HepG2 (cell line): ENCODE data around the gene NIPAL1. TPM values are rescaled to one million over a fixed set of nuclear protein-coding genes. Genes with fewer than 3 reads are reported as not detected.
A peak's percentile ranks its signal among the peaks of the same experiment; 100 is the strongest.

Source experiments
- FOXO1 ChIP-seq: sonication (generic); formaldehyde crosslinking; IDR thresholded peaks from 2 replicates; pipeline ENCODE4 v1.4.0; 2020; ENCODE audit warnings: missing genetic modification reagents
- ZFAT ChIP-seq: sonication (generic); formaldehyde crosslinking; conservative IDR thresholded peaks from 2 replicates; pipeline ENCODE4 v1.8.1; 2023; ENCODE audit warnings: missing genetic modification reagents, inconsistent platforms
- polyA plus RNA-seq, 8 experiments: library from polyadenylated mRNA; depleted of rRNA in 3 of 8; stranded (reverse) in 7 of 8; unstranded in 1 of 8; fragments of >200 nt; fragmentation: Illumina TruSeq in 4 of 8; extraction: Trizol in 4 of 8; gene quantifications; 2 replicates each; pipeline versions ENCODE4 v1.2.1 to v1.2.3, GENCODE V29; 2011 to 2016; ENCODE audit warnings: low read depth in 4 of 8, missing spikeins in 1 of 8, mixed read lengths in 1 of 8; ENCODE audit not compliant: insufficient read depth in 1 of 8
- total RNA-seq, 5 experiments: library from RNA; depleted of rRNA; stranded (reverse); fragments of >200 nt; fragmentation: Illumina TruSeq; extraction: Trizol; gene quantifications; 2 replicates each; pipeline ENCODE4 v1.2.3, GENCODE V29; 2016; ENCODE audit warnings: low read depth in 1 of 5
- TF ChIP-seq, protein P1 (sequence below): sonication (generic); formaldehyde crosslinking; IDR thresholded peaks from 2 replicates; pipeline ENCODE4 v1.4.0; 2020; ENCODE audit warnings: missing genetic modification reagents
- TF ChIP-seq, protein P2 (sequence below): sonication (generic); formaldehyde crosslinking; IDR thresholded peaks from 2 replicates; pipeline ENCODE4 v1.5.0; 2020; ENCODE audit warnings: missing genetic modification reagents, mild to moderate bottlenecking, borderline replicate concordance
- TF ChIP-seq, protein P3 (sequence below), 2 experiments: sonication (generic) in 1 of 2; formaldehyde crosslinking in 1 of 2; IDR thresholded peaks; 2 replicates each; pipeline versions ENCODE4 v1.6.1 to v1.9.0; 2014 to 2022; ENCODE audit warnings: antibody characterized with exemption in 1 of 2, borderline replicate concordance in 1 of 2, inconsistent platforms in 1 of 2, low read depth in 1 of 2, missing genetic modification reagents in 1 of 2
- TF ChIP-seq, protein P4 (sequence below): sonication (generic); formaldehyde crosslinking; IDR thresholded peaks from 2 replicates; pipeline ENCODE4 v1.5.1; 2020; ENCODE audit warnings: mild to moderate bottlenecking, missing genetic modification reagents, moderate library complexity
- TF ChIP-seq, protein P5 (sequence below), 2 experiments: IDR thresholded peaks; 2 replicates each; pipeline ENCODE4 v1.6.1; 2011 to 2012; ENCODE audit warnings: low read length in 2 of 2, borderline replicate concordance in 1 of 2, low read depth in 1 of 2, mild to moderate bottlenecking in 1 of 2, moderate library complexity in 1 of 2
- TF ChIP-seq, protein P6 (sequence below): sonication (generic); formaldehyde crosslinking; IDR thresholded peaks from 2 replicates; pipeline ENCODE4 v1.4.0; 2020; ENCODE audit warnings: missing genetic modification reagents

Gene NIPAL1
- total and polyA plus RNA-seq, 2 of the 13 experiments (the other 11 are each of a cell fraction or from before 2014, with no cell fraction given) = 1.4 to 3.4 TPM

DNA sequence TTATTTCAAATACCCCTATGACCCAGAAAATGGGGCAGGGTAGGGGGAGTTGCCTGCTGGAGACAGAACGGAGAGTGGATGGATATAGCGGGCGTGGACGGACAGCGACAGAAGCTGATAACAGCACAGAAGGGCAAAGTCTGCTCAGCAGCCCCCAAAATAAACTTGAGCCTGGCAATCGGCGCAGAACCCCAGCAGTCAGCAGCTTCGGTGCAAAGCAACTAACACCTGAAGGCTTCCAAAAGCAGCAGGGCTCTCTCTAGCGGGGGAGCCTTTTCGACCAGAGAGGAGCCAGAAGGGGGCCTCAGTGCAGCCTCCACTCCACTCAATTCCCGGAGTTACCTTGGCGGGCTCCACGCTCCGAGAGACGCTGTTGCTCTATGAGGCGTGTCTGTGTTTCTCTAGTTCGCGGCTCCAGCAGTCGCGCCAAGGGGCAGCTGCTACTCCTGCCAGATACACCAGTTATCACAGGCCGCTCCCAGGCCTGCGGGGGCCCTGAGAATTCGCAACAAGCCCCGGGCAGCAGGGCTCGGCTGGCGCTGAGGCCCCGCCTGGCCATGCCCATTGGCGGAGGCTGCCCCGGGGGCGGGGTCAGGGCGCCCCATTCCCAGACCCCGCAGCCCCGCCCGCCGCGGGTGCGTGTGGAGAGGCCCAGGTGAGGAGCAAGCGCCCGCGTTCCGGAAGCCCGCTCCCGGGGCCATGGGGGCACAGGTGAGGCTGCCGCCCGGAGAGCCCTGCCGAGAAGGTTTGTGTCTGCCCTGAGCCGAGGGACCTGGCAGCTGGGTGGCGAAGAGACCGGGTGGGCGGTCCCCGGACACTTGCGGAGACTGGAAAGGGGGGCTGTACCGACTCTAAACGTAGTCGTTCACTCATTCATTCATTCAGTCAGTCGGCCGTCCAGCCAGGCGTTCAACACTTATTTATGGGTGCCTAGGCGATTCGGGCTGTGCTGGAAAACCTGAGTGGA is at the start of gene NIPAL1, which contains the start of gene CNGA1 (continued):
- TF ChIP-seq, protein P1, sequence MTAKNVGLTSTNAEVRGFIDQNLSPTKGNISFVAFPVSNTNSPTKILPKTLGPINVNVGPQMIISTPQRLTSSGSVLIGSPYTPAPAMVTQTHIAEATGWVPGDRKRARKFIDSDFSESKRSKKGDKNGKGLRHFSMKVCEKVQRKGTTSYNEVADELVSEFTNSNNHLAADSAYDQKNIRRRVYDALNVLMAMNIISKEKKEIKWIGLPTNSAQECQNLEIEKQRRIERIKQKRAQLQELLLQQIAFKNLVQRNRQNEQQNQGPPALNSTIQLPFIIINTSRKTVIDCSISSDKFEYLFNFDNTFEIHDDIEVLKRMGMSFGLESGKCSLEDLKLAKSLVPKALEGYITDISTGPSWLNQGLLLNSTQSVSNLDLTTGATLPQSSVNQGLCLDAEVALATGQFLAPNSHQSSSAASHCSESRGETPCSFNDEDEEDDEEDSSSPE (CRISPR knock-in tag) = peak; percentile 50; the same call in 1 of the 2 replicates
- TF ChIP-seq, protein P2, sequence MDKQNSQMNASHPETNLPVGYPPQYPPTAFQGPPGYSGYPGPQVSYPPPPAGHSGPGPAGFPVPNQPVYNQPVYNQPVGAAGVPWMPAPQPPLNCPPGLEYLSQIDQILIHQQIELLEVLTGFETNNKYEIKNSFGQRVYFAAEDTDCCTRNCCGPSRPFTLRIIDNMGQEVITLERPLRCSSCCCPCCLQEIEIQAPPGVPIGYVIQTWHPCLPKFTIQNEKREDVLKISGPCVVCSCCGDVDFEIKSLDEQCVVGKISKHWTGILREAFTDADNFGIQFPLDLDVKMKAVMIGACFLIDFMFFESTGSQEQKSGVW (CRISPR knock-in tag) = no peak
- TF ChIP-seq, protein P3, sequence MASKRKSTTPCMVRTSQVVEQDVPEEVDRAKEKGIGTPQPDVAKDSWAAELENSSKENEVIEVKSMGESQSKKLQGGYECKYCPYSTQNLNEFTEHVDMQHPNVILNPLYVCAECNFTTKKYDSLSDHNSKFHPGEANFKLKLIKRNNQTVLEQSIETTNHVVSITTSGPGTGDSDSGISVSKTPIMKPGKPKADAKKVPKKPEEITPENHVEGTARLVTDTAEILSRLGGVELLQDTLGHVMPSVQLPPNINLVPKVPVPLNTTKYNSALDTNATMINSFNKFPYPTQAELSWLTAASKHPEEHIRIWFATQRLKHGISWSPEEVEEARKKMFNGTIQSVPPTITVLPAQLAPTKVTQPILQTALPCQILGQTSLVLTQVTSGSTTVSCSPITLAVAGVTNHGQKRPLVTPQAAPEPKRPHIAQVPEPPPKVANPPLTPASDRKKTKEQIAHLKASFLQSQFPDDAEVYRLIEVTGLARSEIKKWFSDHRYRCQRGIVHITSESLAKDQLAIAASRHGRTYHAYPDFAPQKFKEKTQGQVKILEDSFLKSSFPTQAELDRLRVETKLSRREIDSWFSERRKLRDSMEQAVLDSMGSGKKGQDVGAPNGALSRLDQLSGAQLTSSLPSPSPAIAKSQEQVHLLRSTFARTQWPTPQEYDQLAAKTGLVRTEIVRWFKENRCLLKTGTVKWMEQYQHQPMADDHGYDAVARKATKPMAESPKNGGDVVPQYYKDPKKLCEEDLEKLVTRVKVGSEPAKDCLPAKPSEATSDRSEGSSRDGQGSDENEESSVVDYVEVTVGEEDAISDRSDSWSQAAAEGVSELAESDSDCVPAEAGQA (IDR thresholded peaks at IDR 0.05; ENCODE audit: low read depth) = 0 out of 2 replicates have a peak, but pooled peaks have one; percentile 54
- TF ChIP-seq, protein P3 (CRISPR knock-in tag; IDR thresholded peaks at IDR 0.05; ENCODE audit: borderline replicate concordance) = no peak
- TF ChIP-seq, protein P4, sequence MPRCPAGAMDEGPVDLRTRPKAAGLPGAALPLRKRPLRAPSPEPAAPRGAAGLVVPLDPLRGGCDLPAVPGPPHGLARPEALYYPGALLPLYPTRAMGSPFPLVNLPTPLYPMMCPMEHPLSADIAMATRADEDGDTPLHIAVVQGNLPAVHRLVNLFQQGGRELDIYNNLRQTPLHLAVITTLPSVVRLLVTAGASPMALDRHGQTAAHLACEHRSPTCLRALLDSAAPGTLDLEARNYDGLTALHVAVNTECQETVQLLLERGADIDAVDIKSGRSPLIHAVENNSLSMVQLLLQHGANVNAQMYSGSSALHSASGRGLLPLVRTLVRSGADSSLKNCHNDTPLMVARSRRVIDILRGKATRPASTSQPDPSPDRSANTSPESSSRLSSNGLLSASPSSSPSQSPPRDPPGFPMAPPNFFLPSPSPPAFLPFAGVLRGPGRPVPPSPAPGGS = no peak; the same call in 1 of the 2 replicates
- TF ChIP-seq, protein P5, sequence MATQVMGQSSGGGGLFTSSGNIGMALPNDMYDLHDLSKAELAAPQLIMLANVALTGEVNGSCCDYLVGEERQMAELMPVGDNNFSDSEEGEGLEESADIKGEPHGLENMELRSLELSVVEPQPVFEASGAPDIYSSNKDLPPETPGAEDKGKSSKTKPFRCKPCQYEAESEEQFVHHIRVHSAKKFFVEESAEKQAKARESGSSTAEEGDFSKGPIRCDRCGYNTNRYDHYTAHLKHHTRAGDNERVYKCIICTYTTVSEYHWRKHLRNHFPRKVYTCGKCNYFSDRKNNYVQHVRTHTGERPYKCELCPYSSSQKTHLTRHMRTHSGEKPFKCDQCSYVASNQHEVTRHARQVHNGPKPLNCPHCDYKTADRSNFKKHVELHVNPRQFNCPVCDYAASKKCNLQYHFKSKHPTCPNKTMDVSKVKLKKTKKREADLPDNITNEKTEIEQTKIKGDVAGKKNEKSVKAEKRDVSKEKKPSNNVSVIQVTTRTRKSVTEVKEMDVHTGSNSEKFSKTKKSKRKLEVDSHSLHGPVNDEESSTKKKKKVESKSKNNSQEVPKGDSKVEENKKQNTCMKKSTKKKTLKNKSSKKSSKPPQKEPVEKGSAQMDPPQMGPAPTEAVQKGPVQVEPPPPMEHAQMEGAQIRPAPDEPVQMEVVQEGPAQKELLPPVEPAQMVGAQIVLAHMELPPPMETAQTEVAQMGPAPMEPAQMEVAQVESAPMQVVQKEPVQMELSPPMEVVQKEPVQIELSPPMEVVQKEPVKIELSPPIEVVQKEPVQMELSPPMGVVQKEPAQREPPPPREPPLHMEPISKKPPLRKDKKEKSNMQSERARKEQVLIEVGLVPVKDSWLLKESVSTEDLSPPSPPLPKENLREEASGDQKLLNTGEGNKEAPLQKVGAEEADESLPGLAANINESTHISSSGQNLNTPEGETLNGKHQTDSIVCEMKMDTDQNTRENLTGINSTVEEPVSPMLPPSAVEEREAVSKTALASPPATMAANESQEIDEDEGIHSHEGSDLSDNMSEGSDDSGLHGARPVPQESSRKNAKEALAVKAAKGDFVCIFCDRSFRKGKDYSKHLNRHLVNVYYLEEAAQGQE (IDR thresholded peaks at IDR 0.05; ENCODE audit: borderline replicate concordance in 1 of 2, low read depth in 1 of 2, low read length in 2 of 2) = peak in 1 of 2 experiments; percentile 35; a peak in 1 of 4 replicates
- TF ChIP-seq, protein P6, sequence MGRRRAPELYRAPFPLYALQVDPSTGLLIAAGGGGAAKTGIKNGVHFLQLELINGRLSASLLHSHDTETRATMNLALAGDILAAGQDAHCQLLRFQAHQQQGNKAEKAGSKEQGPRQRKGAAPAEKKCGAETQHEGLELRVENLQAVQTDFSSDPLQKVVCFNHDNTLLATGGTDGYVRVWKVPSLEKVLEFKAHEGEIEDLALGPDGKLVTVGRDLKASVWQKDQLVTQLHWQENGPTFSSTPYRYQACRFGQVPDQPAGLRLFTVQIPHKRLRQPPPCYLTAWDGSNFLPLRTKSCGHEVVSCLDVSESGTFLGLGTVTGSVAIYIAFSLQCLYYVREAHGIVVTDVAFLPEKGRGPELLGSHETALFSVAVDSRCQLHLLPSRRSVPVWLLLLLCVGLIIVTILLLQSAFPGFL (CRISPR knock-in tag) = no peak
- no peak for TF ChIP-seq FOXO1 (CRISPR knock-in tag)
- TF ChIP-seq ZFAT = no peak
